ENCODE results near the gene COMMD10. TPM values are rescaled to one million over a fixed set of nuclear protein-coding genes. Genes with fewer than 3 reads are reported as not detected.

The COMMD10 gene
- total and polyA plus RNA-seq, 12 donors, result 20.0 to 69.4 (median 35.0) TPM

DNA sequence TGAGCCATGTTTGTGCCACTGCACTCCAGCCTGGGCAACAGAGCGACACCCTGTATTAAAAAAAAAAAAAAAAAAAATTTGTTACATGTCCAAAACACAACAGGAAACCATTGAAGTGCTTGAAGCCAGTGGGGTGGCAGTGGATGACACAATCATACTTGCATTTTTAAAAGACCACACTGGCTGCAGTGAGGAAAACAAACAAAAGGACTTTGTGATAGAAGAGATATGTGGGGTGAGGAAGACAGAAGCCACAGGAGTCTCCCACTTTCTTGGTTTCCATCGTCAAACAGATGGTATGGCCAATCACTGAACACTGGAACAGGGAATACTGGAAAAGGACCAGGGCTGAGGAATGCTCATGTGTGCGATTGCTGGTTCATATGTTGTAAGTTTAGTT lies 20.9 kb upstream of the COMMD10 start:
- intact Hi-C loops (cut with DNase I), result loop anchor here in 1 of 2 donors (10.0 kb wide), 1 partner anchor 169 kb away; no protein-coding TSS in a partner anchor
- H3K4me1 ChIP-seq (replicated peaks in 1 of 2), result no peaks in the 10 kb centered on the region
- H3K27ac ChIP-seq, result no peak overlapping the region
- DNase-seq, result no peak
- no peaks in the 10 kb centered on the region for H3K9me3 ChIP-seq (replicated peaks in 1 of 3)
- H3K4me3 ChIP-seq, result no peak overlapping the region
- 83 to 91% (median 88%) methylated on average over 3 of the region's 3 CpGs for WGBS, 4 donors
- TF ChIP-seq, protein P1, sequence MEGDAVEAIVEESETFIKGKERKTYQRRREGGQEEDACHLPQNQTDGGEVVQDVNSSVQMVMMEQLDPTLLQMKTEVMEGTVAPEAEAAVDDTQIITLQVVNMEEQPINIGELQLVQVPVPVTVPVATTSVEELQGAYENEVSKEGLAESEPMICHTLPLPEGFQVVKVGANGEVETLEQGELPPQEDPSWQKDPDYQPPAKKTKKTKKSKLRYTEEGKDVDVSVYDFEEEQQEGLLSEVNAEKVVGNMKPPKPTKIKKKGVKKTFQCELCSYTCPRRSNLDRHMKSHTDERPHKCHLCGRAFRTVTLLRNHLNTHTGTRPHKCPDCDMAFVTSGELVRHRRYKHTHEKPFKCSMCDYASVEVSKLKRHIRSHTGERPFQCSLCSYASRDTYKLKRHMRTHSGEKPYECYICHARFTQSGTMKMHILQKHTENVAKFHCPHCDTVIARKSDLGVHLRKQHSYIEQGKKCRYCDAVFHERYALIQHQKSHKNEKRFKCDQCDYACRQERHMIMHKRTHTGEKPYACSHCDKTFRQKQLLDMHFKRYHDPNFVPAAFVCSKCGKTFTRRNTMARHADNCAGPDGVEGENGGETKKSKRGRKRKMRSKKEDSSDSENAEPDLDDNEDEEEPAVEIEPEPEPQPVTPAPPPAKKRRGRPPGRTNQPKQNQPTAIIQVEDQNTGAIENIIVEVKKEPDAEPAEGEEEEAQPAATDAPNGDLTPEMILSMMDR (IDR thresholded peaks at IDR 0.05), result no peak
- TF ChIP-seq POLR2A (IDR thresholded peaks at IDR 0.05), result no peak
- H3K27me3 ChIP-seq, result peaks cover 6% of the 10 kb centered on the region
- no peaks in the 10 kb centered on the region for H3K36me3 ChIP-seq (replicated peaks in 1 of 2)

GRCh38 chr5:116068028-116068632 lies 16.7 kb upstream of the COMMD10 start:
- H3K4me1 ChIP-seq (replicated peaks in 1 of 2), result no peaks in the 10 kb centered on the region
- no peak overlapping the region for H3K27ac ChIP-seq
- H3K36me3 ChIP-seq (replicated peaks in 1 of 2), result no peaks in the 10 kb centered on the region
- no peak overlapping the region for H3K4me3 ChIP-seq
- WGBS, 4 donors, result 16 to 20% (median 17%) methylated on average over 4 of the region's 4 CpGs
- peak in 4 of 7 donors; percentile 39 to 69 (median 50) for DNase-seq
- no peaks in the 10 kb centered on the region for H3K9me3 ChIP-seq (replicated peaks in 1 of 3)
- no peak for TF ChIP-seq POLR2A (IDR thresholded peaks at IDR 0.05)
- TF ChIP-seq, protein P1 (IDR thresholded peaks at IDR 0.05), result peak; percentile 69 to 94 (median 84)
- H3K27me3 ChIP-seq, result peaks cover 6% of the 10 kb centered on the region
- intact Hi-C loops (cut with DNase I), result loop anchor here in 1 of 2 donors (10.0 kb wide), 1 partner anchor 173 kb away; no protein-coding TSS in a partner anchor

DNA sequence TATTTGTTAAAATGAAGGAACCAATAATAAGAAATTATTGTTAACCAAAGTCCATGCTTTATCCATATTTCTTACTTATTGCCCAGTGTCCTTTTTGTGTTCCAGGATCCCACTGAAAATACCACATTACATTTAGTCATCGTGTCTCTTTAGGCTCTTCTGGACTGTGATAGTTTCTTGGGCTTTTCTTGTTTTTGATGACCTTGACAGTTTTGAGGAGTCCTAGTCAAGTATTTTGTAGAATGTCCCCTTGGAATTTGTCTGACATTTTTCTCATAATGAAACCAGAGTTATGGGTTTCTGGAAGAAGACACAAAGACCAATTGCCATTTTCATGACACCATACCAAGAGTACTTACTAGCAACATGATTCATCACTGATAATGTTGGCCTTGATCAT lies 13.6 kb upstream of the COMMD10 start:
- intact Hi-C loops (cut with DNase I), result no loop called here
- Histone ChIP-seq H3K27ac (no peak overlapping the region), H3K36me3 (replicated peaks in 1 of 2) (no peaks in the 10 kb centered on the region), H3K9me3 (replicated peaks in 1 of 3) (no peaks in the 10 kb centered on the region), H3K4me3 (no peak overlapping the region), H3K27me3 (peaks cover 6% of the 10 kb centered on the region), H3K4me1 (replicated peaks in 1 of 2) (no peaks in the 10 kb centered on the region)
- DNase-seq, result no peak
- no peak for TF ChIP-seq POLR2A (IDR thresholded peaks at IDR 0.05)
- TF ChIP-seq, protein P1 (IDR thresholded peaks at IDR 0.05), result no peak
- 90 to 100% (median 95%) methylated on average over 1 of the region's 1 CpG for WGBS, 4 donors

GRCh38 chr5:116075191-116075831 lies 9.5 kb upstream of the COMMD10 start:
- Histone ChIP-seq H3K4me3 (no peak overlapping the region), H3K27ac (no peak overlapping the region), H3K9me3 (replicated peaks in 1 of 3) (no peaks in the 10 kb centered on the region), H3K36me3 (replicated peaks in 1 of 2) (no peaks in the 10 kb centered on the region), H3K4me1 (replicated peaks in 1 of 2) (no peaks in the 10 kb centered on the region), H3K27me3 (no peaks in the 10 kb centered on the region)
- no peak for DNase-seq
- intact Hi-C loops (cut with DNase I), result no loop called here
- WGBS, 4 donors, result 55 to 64% (median 61%) methylated on average over 6 of the region's 6 CpGs
- TF ChIP-seq, protein P1 (IDR thresholded peaks at IDR 0.05), result no peak
- no peak for TF ChIP-seq POLR2A (IDR thresholded peaks at IDR 0.05)

All from adrenal gland (tissue), 12 donors.